GM12878 (cell line): ENCODE results near the gene CIB4. TPM values are rescaled to one million over a fixed set of nuclear protein-coding genes. Genes with fewer than 3 reads are reported as not detected.

Experiments
- EZH2 ChIP-seq: IDR thresholded peaks from 2 replicates; pipeline ENCODE4 v1.6.1; 2012; ENCODE audit warnings: low read depth, mild to moderate bottlenecking, control low read depth, inconsistent platforms, low read length, borderline replicate concordance; ENCODE audit not compliant: control insufficient read depth
- IRF4 ChIP-seq: IDR thresholded peaks from 2 replicates; pipeline ENCODE4 v1.6.1; 2011; ENCODE audit warnings: low read depth, low read length
- MYC ChIP-seq: IDR thresholded peaks from 2 replicates; pipeline ENCODE4 v1.6.1; 2011; ENCODE audit warnings: mild to moderate bottlenecking, low read length, moderate library complexity, inconsistent platforms; ENCODE audit not compliant: insufficient read depth, insufficient replicate concordance, insufficient read length, severe bottlenecking
- RUNX3 ChIP-seq: IDR thresholded peaks from 2 replicates; pipeline ENCODE4 v1.6.1; 2012; ENCODE audit warnings: low read length, inconsistent platforms
- ZBTB4 ChIP-seq: fragments of 450-650 bp; formaldehyde crosslinking; IDR thresholded peaks from 2 replicates; pipeline ENCODE4 v1.4.0; 2022; ENCODE audit warnings: mild to moderate bottlenecking, moderate library complexity
- ZNF592 ChIP-seq: fragments of 450-650 bp; IDR thresholded peaks from 2 replicates; pipeline ENCODE4 v1.6.1; 2017; ENCODE audit warnings: mild to moderate bottlenecking, moderate library complexity
- polyA plus RNA-seq, 11 experiments: library from polyadenylated mRNA; depleted of rRNA in 4 of 11; unstranded in 6 of 11; stranded (reverse) in 5 of 11; fragments of >200 nt; fragmentation: Nextera tagmentation in 4 of 11; fragmentation: Illumina TruSeq in 1 of 11; extraction: Ambion mirVana in 4 of 11; extraction: Trizol in 1 of 11; gene quantifications; 1 replicate in 1 of 11; 2 replicates in 10 of 11; pipeline versions ENCODE4 v1.2.1 to v1.2.3, GENCODE V29; 2011 to 2016; ENCODE audit warnings: inconsistent platforms in 2 of 11, missing spikeins in 2 of 11, low read depth in 1 of 11
- total RNA-seq, 4 experiments: library from RNA; depleted of rRNA in 3 of 4; stranded (reverse); fragments of >200 nt in 3 of 4; fragmentation: Illumina TruSeq in 1 of 4; extraction: Trizol in 1 of 4; gene quantifications; 2 replicates each; pipeline versions ENCODE4 v1.2.1 to v1.2.3, GENCODE V29; 2013 to 2021
- TF ChIP-seq, protein P1 (sequence below): IDR thresholded peaks from 2 replicates; pipeline ENCODE4 v1.6.1; 2012; ENCODE audit warnings: low read length, inconsistent platforms

The CIB4 gene
- total and polyA plus RNA-seq, 10 of the 15 experiments (the other 5 are each of a cell fraction or from before 2014, with no cell fraction given), result not detected

GRCh38 chr2:26605999-26606846, 34.9 kb downstream of the CIB4 start (continued):
- TF ChIP-seq ZNF592 (no peak), EZH2 (no peak), MYC (no peak), IRF4 (no peak), ZBTB4 (CRISPR knock-in tag) (no peak), RUNX3 (no peak)
- TF ChIP-seq, protein P1, sequence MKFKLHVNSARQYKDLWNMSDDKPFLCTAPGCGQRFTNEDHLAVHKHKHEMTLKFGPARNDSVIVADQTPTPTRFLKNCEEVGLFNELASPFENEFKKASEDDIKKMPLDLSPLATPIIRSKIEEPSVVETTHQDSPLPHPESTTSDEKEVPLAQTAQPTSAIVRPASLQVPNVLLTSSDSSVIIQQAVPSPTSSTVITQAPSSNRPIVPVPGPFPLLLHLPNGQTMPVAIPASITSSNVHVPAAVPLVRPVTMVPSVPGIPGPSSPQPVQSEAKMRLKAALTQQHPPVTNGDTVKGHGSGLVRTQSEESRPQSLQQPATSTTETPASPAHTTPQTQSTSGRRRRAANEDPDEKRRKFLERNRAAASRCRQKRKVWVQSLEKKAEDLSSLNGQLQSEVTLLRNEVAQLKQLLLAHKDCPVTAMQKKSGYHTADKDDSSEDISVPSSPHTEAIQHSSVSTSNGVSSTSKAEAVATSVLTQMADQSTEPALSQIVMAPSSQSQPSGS, result no peak
